HepG2 (cell line): Measurements from ENCODE around the gene RASSF6. TPM values are rescaled to one million over a fixed set of nuclear protein-coding genes. Genes with fewer than 3 reads are reported as not detected.
A peak's percentile ranks its signal among the peaks of the same experiment; 100 is the strongest.

Experiments
- AKNA ChIP-seq: sonication (generic); formaldehyde crosslinking; IDR thresholded peaks from 2 replicates; pipeline ENCODE4 v1.4.0; 2020; ENCODE audit warnings: missing genetic modification reagents, borderline replicate concordance
- CHCHD3 ChIP-seq: sonication (generic); formaldehyde crosslinking; IDR thresholded peaks from 2 replicates; pipeline ENCODE4 v1.8.0; 2022; ENCODE audit warnings: mild to moderate bottlenecking, missing genetic modification reagents, moderate library complexity
- HNF1B ChIP-seq: sonication (generic); formaldehyde crosslinking; IDR thresholded peaks from 2 replicates; pipeline ENCODE4 v1.5.1; 2020; ENCODE audit warnings: mild to moderate bottlenecking, moderate library complexity, missing genetic modification reagents
- MEIS2 ChIP-seq: sonication (generic); formaldehyde crosslinking; IDR thresholded peaks from 2 replicates; pipeline ENCODE4 v1.9.0; 2021; ENCODE audit warnings: mild to moderate bottlenecking, missing genetic modification reagents
- NCOA1 ChIP-seq: sonication (generic); formaldehyde crosslinking; IDR thresholded peaks from 2 replicates; pipeline ENCODE4 v1.9.0; 2021; ENCODE audit warnings: missing genetic modification reagents
- NFE2L2 ChIP-seq: fragments of 150-350 bp; IDR thresholded peaks from 2 replicates; pipeline ENCODE4 v1.6.1; 2014; ENCODE audit warnings: low read length
- PHB2 ChIP-seq: fragments of 450-650 bp; IDR thresholded peaks from 2 replicates; pipeline ENCODE4 v1.6.1; 2018; ENCODE audit not compliant: partially characterized antibody
- TBX3 ChIP-seq: fragments of 450-650 bp; IDR thresholded peaks from 2 replicates; pipeline ENCODE4 v1.6.1; 2017; ENCODE audit warnings: antibody characterized with exemption, mild to moderate bottlenecking, inconsistent platforms, borderline replicate concordance
- ZBTB20 ChIP-seq: sonication (generic); formaldehyde crosslinking; IDR thresholded peaks from 2 replicates; pipeline ENCODE4 v1.8.1; 2023; ENCODE audit warnings: missing genetic modification reagents, low read depth, mild to moderate bottlenecking, borderline replicate concordance
- ZC3H4 ChIP-seq: sonication (generic); formaldehyde crosslinking; IDR thresholded peaks from 2 replicates; pipeline ENCODE4 v1.4.0; 2020; ENCODE audit warnings: missing genetic modification reagents, borderline replicate concordance
- ZNF441 ChIP-seq: sonication (generic); formaldehyde crosslinking; IDR thresholded peaks from 2 replicates; pipeline ENCODE4 v1.7.0; 2021; ENCODE audit warnings: missing genetic modification reagents, borderline replicate concordance
- ZNF570 ChIP-seq: sonication (generic); formaldehyde crosslinking; IDR thresholded peaks from 2 replicates; pipeline ENCODE4 v1.4.0; 2020; ENCODE audit warnings: mild to moderate bottlenecking, missing genetic modification reagents, borderline replicate concordance
- ZNF660 ChIP-seq: sonication (generic); formaldehyde crosslinking; IDR thresholded peaks from 2 replicates; pipeline ENCODE4 v1.5.1; 2020; ENCODE audit warnings: mild to moderate bottlenecking, low read depth, missing genetic modification reagents, borderline replicate concordance
- ZNF7 ChIP-seq: IDR thresholded peaks from 2 replicates; pipeline ENCODE4 v1.6.1; 2016; ENCODE audit warnings: missing biosample characterization, missing genetic modification reagents
- ZNF75D ChIP-seq: sonication (generic); formaldehyde crosslinking; IDR thresholded peaks from 2 replicates; pipeline ENCODE4 v1.8.1; 2023; ENCODE audit warnings: missing genetic modification reagents, mild to moderate bottlenecking, borderline replicate concordance
- ZNF784 ChIP-seq: sonication (generic); formaldehyde crosslinking; IDR thresholded peaks from 2 replicates; pipeline ENCODE4 v1.5.1; 2020; ENCODE audit warnings: missing genetic modification reagents, mild to moderate bottlenecking, borderline replicate concordance
- polyA plus RNA-seq, 8 experiments: library from polyadenylated mRNA; depleted of rRNA in 3 of 8; stranded (reverse) in 7 of 8; unstranded in 1 of 8; fragments of >200 nt; fragmentation: Illumina TruSeq in 4 of 8; extraction: Trizol in 4 of 8; gene quantifications; 2 replicates each; pipeline versions ENCODE4 v1.2.1 to v1.2.3, GENCODE V29; 2011 to 2016; ENCODE audit warnings: low read depth in 4 of 8, missing spikeins in 1 of 8, mixed read lengths in 1 of 8; ENCODE audit not compliant: insufficient read depth in 1 of 8
- total RNA-seq, 5 experiments: library from RNA; depleted of rRNA; stranded (reverse); fragments of >200 nt; fragmentation: Illumina TruSeq; extraction: Trizol; gene quantifications; 2 replicates each; pipeline ENCODE4 v1.2.3, GENCODE V29; 2016; ENCODE audit warnings: low read depth in 1 of 5

RASSF6 gene
- total and polyA plus RNA-seq, 2 of the 13 experiments (the other 11 are each of a cell fraction or from before 2014, with no cell fraction given), result 0.03 to 0.11 TPM

- no peak for TF ChIP-seq AKNA (CRISPR knock-in tag)
- no peak for TF ChIP-seq ZNF570
- no peak for TF ChIP-seq ZNF441
- TF ChIP-seq NCOA1 (CRISPR knock-in tag), result no peak
- no peak for TF ChIP-seq ZNF7
- TF ChIP-seq ZNF784, result 0 out of 2 replicates have a peak, but pooled peaks have one; percentile 61
- TF ChIP-seq ZBTB20 (CRISPR knock-in tag), result no peak
- TF ChIP-seq CHCHD3 (CRISPR knock-in tag), result no peak
- TF ChIP-seq TBX3, result no peak
- no peak for TF ChIP-seq ZNF75D (CRISPR knock-in tag)
- no peak for TF ChIP-seq ZC3H4 (CRISPR knock-in tag)
- no peak for TF ChIP-seq PHB2
- TF ChIP-seq NFE2L2, result peak; percentile 98
- no peak for TF ChIP-seq HNF1B (CRISPR knock-in tag)
- TF ChIP-seq MEIS2 (CRISPR knock-in tag), result 0 out of 2 replicates have a peak, but pooled peaks have one; percentile 29
- no peak for TF ChIP-seq ZNF660 (CRISPR knock-in tag)
These were observed 21.1 kb downstream of the RASSF6 start (continued) for GRCh38 chr4:73599182-73599581.
